Measurements from ENCODE around the gene PIGC.

Gene PIGC

DNA sequence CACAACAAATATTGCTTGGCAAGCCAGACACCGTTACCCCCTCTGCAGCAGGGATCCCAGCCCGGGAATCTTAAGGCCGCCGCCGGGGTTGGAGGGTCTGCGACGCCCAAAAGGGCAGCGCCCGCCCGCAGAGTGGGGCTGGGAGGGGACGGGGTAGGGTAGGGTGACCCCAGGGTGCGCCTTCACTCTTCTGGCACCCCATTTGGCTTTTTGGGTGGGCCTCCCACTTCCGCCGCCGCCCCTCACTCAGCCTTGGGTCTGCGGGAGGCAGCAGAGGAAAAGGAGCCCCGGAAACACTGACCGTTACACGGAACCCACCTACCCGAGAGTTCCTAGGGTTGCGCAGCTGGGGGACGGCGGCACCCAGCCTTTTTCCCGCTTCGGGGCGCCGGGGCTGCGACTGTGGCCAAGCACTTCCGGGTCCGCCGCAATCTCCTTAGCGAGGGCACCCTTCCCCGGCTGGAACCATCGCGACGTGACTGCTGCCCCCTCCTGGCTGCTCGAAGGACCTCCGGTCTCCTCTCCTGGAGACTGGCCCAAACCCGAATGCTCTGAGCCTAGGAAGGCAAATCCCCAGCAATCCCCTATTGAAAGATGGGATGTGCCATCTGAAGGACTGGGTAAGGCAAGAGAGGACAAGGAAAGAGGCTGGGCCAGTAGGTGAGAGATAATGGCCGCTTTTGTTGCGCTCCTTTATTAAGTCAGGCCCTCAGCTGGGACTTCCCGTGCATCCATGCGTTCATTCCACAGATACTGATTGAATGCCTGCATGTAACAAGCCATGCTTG is at the start of gene PIGC:
PIGC (minus strand) TSS at position 404 of the 788 bp plus-strand sequence. CDS start 1,447 bp downstream, outside the sequence.
- DNase-seq, result peak; percentile 95 to 96

DNA sequence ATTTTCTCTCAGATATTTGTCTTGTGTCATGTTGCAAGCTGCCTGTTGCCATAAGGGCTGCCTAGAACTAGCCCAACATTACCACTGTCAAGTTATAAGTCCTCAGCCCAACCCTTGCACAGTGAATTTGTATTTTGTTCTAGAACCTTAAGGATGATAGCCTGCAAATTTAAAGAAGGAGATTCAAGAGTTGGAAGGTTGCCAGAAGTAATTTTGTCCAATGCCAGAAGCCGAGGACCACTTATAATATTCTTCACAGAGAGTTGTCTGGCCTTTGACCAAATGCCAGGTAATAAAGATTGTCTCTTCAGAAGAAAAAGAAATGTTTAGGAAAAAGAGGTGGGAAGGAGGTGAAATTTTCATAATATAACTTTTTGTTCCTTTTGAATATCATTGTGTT is 48.6 kb upstream of the PIGC start:
- no peak for DNase-seq

DNA sequence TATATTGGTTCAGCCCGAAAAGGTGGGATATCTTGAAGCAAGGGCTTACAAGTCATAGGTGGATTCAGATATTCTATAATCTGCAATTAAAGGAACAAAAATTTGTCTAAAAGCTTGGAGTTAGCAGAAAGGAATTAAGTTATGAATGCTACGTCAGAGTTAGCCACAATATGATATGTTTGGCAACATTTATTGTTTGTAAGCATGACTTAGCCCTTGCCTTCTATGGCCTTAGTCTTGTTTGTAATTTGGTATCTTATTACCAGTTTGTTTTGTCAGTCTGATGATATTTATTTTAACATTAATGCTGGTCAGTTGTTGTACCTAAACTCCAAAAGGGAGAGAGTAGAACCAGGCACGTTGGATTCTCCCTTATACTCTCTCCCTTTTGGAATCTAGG is 46.0 kb upstream of the PIGC start:
- DNase-seq, result no peak

DNA sequence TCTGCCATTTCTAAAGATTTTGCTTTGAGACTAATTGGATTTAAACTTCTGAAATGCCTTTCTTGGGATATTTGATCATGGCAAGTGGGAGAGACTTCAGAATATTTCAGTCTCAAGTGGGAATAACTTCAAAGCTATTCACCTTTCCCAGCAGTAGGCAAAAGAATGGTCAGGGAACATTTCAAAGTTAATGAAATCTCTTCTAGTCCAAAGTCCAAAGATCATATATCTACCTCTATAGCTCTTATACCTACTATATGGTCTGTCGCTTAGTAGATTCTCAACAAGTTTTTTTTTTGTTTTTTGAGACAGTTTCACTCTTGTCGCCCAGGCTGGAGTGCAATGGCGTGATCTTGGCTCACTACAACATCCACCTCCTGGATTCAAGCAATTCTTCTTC is 44.5 kb upstream of the PIGC start:
- no peak for DNase-seq

DNA sequence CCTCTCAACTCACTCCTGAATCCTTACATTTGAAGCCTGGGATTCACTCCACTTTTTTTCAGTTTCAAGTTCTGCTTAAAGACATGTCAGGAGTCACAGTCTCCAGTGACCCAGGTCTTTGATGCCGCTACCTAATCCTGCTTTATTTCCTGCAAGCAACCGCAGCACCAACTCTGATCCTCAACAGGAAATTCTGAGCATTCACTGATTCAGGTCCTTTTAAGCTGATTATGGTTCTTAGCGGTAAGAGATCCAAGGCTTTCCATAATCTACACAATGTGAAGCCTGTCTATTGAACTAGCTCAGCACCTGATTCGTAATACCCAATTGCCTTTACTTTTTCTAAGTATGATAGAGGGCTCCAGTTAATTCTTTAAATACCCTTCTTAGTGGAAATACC is 43.7 kb upstream of the PIGC start:
- DNase-seq, result no peak

DNA sequence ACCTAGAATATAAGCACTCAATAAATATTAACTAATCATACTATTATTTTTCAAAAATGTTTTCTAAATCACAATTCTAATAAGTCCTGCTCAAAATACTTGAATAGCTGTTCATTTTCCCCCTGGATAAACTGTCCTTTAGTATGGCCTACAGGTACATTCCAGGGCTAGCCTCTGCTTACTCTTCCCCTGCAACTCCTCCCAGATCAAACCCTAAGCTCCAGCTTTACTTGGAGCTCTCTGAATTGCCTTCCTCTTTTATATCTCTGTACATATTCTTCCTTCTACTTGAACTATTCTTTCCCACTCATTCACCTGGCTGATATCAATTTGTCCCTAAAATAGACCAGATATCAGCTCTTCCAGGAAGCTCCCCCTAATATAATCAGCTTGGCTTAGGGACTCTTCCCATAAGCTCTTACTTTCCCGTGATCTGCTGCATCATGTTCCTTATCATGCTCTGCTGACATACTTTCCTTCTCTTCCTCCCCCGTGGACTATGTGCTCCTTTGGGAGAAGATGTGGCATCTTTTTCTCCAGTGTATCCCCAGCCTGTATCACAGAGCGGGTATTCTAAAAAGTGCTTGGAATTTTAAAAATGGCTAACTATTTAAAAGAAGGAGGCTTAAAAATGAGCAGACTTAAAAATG is 43.1 kb upstream of the PIGC start:
- DNase-seq, result no peak

DNA sequence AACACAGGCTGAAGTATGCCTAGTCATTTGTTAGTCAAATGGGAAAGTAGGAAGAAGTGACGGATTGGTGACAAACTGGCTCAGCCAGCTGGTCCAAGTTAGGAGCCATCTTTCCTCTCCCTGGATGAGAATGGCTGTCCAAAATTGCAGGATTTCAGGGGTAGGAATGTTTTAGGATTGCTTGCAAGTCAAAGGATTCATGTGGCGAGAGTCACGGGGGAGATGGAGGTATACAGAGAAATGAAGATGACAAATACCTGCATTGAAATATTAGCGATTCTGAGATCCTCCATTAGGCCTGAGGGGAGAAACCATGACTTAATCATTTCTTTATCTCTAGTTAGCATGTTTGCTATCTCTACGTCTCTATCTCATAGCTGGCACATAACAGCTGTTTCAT is 41.8 kb upstream of the PIGC start:
- DNase-seq, result no peak

DNA sequence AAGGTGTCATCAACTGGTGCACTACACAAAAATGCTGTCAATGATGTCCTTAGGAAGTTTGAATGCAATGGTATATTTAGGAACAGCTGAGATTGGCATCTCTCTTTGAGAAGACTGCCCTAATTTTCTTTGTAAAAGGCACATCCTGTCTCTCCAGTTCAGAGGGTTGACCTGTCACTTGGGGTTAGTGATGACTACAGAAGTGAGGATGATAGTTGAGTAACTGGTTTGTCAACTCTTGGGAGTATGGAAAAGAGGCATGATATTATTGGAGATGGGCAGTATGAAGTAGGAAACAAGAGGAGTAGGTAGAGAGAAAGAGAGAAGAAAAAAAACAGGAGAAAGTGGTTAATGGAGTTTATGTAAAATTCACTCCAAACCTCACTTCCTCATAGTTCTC is 40.4 kb upstream of the PIGC start:
- DNase-seq, result no peak

DNA sequence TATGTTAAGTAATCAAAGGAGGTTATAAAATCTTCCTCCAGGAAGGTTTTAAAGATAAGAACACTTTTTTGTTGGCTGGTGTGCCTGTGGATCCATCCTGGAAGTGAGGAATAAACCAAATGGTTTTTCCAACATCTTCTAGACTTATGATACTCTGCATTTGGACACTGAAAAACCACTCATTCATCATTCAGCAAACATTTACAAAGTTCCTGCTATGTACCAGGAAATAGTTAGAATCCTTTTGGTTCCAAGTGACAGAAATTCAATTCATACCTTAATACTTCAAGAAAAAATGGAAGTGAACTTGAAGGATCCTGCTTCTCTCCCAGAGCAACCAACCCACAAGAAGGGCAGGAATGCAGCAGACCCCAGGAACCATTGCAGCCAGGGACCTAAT is 39.6 kb upstream of the PIGC start:
- DNase-seq, result no peak

DNA sequence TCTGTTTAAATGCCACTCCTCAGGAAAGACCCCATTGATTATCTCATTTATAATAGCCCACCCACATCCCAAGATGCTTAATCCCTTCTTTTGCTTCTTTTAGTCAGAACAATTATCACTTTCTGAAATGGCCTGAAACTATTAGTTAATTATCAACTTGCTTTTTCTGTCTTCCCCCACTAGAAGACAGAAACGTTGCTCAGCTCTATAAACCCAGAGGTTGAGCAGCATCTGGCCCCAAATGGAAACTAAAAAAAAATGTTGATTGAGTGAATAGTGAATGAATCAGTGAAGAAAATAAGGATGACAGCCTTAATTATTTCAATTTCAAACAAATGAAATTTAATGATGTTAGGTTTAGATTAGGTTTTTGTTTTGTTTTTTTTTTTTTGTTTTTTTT is 38.2 kb upstream of the PIGC start:
- DNase-seq, result no peak

DNA sequence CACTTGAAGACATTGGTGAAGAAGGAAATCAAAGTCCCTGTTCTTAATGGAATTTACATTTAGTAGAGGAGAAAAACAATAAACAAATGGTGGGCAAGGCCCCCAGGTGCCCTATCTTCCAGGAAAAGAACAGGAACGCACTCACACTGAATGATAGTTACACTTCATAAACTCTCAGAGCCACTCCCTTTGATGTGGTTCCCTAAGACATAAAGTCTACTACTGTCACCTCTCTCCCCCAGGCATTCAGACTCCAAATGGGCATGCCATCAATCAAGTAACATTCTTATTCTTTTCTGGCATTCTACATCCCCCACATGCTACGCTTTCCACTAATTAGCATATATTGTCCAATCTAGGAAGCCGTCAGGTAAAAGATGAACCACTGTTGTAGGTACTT is 36.6 kb upstream of the PIGC start:
- DNase-seq, result no peak

DNA sequence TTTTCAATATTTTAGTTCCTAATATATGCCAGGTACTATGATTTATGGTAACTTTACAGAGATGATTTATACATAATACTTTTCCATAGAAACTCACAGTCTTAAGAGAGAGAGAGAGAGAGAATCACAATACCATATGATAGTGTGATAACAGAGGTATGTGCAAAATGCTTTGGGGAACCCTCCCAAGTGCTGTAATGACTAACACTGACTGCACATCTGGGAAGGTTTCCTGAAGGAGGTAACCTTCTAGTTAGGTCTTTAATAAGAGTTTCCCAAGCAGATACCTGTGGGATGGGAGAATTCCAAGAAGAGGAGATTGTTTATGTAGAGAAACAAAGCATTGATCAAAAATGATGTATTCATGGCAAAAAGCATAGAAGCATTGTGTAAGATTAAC is 34.6 kb upstream of the PIGC start:
- DNase-seq, result no peak

DNA sequence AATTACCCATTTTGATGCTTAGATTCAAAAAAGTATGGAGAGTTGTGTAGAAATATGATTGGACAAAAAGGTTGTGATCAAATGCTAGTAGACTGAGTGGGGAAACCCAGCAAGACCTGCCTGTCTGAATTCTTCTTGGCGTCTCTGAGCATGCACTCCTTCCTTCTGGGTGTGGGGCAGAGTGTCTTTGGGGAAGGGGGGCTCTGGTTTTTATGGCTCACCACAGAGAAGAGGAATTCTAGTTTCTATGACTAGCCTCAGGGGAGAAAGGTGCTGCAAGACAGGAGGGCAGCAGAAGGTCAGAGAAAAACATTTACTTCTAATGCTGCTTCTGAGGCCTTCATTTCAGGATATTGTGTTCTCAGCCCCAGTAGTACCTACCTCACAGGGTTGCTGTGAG is 33.9 kb upstream of the PIGC start:
- no peak for DNase-seq

DNA sequence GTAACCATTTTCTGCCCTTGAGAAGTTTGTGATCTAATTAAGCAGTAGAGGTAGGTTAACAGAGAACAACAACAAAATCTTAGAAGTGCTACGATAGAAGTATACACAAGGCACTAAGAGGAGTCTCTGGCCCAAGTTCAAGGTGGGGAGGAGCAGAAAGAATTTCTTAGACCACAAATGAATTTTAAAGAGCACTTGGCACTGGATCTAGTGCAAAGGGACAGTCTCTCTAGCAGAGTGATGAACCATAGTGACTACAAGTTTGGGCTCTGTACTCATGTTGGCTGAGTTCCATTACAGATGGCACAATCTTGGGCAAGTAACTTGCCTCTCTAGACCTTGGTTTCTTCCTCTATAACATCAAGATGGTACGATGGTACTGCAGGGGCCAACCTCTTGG is 33.3 kb upstream of the PIGC start:
- no peak for DNase-seq

DNA sequence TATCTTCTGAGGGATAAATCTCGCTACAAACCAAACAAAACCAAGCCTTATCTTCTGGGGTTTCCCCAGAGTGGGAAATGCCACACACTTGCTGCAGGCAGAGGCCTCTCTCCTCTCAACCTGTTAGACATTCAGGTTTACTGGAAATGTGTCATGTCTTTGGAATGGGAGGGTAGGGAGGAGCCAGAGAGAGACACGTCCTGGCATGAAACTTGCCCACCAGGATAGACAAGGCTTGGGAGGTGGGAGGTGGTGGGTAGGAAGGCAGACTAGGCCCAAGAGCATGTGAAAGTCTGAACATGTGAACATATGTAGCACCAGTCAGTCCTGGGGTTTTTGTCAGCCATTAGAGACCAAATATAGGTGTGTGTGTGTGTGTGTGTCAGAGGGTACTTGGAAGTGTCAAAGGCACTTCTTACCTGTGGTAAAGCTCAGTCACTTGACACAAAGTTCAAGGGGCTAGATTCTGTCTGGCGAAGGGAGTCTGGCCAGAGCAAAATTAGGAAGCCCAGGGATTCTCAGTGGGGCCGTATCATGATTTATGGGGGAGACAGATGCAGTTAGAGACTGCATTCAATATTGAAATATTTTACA is 32.4 kb upstream of the PIGC start:
- DNase-seq, result no peak

DNA sequence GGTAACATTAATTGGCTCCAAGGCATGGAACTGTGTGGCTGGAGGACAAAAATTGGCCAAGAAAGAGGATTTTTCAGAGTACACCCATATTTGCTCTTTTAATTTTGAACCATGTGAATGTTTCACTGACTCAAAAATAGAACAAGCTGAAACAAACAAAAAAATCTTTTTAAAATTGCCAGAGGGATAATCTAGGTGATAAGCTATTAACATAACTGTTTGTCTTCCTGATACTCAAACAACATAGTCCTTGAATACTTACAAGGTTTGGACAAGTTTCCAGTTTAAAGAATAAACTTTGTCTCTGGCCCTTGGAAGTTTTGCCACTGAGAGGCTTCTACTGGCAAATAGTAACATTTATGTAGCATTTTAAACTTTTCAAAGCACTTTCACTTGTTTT is 30.0 kb upstream of the PIGC start:
- DNase-seq, result no peak

DNA sequence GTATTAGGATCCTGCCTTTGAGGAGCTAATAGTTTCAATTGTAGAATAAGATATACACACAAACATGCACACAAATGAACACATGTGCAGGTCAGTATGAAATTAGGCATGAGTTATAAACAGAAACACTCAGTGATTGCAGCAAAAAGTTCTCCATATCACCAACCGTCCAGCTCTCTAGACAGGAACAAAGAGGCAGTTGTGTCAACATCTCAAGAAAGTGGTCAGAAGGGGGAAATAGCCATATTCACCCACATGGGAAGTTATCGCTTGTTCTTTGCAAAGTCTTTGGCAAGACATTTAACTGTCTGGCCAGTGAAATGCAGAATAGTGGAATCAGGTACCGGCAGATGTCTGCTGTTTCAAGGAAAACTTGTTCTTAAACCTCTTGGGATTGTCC is 29.4 kb upstream of the PIGC start:
- no peak for DNase-seq

DNA sequence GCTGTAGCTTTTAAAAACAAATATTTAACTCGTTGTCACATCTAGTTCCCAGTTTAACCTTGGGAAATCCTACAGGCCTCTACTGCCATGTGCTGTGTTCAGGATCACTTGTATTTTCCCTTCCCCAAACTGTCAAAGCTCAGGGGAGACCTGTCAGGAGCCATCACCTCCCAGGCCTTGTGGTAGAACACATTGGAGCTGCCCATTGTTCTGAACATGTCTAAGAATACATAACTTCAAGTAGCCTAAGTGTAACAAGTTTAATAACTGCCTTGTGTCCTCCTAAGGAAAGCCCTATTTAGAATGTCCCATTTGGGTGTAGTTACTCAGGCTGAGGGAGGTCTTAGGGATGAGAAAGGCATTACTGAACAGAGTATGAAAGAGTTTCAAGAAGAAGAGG is 28.6 kb upstream of the PIGC start:
- DNase-seq, result no peak

DNA sequence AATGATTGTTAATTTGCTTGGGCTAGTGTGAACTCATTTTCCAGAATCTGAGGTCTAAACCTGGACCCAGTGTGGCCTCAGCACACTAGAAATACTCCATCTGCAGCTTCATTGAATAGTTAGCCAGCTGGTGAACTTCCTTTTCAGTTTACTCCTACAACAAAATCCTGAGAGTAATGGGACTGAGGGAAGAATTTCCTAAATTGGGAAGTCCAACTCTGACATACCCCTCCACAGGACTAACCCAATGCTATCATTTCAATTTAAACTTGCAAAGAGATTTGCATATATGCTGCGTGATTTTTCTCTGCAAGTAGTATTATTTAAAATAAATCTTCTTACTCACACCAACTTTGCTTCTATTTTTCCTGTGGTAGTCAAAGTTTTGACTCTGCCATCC is 27.8 kb upstream of the PIGC start:
- DNase-seq, result no peak

DNA sequence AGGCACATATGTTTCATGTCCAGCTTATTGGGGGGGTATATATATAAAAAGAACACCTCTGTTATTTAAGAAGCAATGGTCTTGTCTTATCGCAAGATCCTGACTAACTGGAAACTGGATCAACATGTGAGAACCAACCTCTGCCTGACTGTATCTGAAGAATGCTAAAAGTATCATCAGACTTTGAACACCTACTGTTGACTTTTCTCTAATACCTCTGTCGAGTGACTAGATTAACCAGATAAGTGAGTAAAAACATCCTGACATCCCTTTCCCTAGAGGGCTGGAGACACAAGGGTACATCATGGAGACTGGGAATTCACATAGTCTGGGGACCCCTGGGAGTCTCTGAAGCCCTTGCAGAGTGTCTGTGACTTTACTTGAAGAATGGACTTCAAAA is 26.3 kb upstream of the PIGC start:
- DNase-seq, result no peak

DNA sequence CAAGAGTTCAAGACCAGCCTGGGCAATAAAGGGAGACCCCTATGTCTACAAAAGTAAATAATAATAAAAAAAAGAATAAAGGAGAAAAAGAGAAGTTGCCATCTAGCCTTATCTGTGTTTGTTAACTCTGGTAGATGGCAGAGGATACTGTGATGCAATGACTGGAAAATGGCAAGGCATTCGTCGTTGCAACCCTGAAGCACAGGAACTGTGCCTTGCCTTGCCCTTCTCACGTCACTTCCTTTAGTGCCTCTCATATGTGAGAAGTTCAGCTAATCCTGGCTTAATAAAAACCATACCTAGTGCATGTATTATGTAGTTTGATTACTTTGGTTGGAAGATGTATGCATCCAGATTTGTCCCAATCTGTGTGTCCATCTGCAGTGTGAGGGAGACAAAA is 25.8 kb upstream of the PIGC start:
- no peak for DNase-seq

DNA sequence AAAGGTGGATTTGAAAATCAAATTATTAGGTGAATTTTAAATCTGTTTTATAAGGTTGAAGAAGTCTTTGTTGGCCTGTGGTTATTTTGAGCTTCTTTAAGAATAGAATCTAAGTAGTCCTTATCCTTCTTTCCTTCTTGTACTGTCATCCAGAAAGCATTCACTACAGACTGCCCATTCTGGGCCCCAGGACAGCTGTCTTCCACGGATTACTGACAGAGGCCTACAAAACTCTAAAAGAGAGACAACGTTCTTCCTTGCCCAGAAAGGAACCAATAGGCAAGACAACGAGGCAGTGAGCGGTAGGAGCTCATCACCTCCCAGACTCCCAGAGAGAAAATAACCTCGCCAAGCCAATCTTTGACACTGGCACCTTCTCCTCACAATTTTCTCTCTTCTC is 24.4 kb upstream of the PIGC start:
- no peak for DNase-seq

DNA sequence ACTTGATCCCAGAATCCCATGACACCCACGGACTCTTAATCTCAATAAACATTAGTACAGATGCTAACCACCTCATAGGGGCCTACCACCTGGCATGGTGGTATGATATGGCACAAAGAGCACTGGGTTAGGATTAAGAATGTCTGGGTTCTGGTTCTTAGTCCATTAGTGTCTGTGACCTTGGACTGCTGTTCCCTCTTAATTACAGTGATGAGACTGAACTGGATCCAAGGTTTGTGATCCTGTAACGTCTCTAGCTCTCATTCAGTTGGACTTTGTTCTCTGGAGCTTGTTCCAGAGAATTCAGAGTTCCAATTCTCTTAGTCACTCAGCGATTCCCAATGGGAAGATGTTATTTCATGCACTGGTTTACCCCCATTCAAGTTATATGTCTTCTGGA is 23.6 kb upstream of the PIGC start:
- no peak for DNase-seq

DNA sequence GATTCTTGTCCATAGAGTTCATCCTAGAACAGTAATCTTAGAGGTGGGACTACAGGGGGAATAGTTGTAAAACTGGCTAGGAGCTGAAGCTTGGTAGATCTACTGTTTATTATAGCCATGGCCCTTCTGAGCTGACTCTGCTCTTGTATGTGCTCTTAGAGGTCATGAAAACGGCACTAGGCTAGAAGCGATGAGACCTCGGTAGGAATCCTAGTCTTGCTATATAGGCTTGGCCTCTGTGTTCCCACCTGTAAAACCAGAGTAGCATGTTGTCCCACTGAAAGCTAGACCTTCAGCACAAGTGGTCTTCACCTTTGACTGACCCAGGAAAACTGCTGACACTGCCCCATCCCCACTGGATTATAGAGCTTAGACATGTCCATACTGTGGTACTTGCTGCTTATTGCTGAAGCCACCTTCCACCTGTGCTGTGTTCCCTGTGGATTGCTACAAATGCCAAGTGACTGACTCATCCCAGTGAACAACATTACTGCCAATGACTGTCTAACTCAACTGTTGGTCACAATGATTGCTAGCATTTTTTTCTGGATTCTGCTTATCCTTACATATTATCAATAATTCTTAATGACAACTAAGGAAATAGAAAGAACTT is 23.0 kb upstream of the PIGC start:
- no peak for DNase-seq
